GM12875 (cell line): Measurements from ENCODE around the gene HS3ST3A1.

Experiments used
- H3K4me3 ChIP-seq: one replicate; pipeline ENCODE4 v1.5.1; 2011; ENCODE audit warnings: low read depth, low read length, control low read depth
- TF ChIP-seq, protein P1 (sequence below): IDR thresholded peaks from 2 replicates; pipeline ENCODE4 v1.5.1; 2011; ENCODE audit warnings: low read depth, mild to moderate bottlenecking, control low read depth, inconsistent platforms, low read length, moderate library complexity, borderline replicate concordance; ENCODE audit not compliant: insufficient read depth

HS3ST3A1 gene

DNA sequence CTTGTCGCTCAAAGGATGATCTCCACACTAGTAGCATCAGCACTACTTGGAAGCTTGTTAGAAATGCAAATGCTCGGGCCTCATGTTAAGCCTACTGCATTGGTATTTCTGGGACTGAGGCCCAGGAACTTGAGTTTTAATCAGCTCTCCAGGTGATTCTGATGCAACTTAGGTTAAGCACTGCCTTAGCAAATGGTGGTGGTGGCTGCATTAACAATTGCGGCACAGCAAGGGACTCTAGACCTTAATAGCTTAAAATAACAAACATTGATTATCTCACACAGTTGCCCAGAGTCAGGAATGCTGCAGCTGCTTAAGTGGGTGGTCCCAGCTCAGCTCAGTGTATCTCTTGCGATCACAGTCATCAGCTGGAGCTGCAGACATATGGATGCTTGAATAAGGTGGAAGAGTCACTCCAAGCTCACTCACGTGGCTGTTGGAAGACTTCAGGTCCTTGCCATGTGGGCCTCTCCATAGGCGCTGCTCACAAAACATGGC lies 25.8 kb downstream of the HS3ST3A1 start:
- TF ChIP-seq, protein P1, sequence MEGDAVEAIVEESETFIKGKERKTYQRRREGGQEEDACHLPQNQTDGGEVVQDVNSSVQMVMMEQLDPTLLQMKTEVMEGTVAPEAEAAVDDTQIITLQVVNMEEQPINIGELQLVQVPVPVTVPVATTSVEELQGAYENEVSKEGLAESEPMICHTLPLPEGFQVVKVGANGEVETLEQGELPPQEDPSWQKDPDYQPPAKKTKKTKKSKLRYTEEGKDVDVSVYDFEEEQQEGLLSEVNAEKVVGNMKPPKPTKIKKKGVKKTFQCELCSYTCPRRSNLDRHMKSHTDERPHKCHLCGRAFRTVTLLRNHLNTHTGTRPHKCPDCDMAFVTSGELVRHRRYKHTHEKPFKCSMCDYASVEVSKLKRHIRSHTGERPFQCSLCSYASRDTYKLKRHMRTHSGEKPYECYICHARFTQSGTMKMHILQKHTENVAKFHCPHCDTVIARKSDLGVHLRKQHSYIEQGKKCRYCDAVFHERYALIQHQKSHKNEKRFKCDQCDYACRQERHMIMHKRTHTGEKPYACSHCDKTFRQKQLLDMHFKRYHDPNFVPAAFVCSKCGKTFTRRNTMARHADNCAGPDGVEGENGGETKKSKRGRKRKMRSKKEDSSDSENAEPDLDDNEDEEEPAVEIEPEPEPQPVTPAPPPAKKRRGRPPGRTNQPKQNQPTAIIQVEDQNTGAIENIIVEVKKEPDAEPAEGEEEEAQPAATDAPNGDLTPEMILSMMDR: no peak
- no peak overlapping the region for H3K4me3 ChIP-seq

DNA sequence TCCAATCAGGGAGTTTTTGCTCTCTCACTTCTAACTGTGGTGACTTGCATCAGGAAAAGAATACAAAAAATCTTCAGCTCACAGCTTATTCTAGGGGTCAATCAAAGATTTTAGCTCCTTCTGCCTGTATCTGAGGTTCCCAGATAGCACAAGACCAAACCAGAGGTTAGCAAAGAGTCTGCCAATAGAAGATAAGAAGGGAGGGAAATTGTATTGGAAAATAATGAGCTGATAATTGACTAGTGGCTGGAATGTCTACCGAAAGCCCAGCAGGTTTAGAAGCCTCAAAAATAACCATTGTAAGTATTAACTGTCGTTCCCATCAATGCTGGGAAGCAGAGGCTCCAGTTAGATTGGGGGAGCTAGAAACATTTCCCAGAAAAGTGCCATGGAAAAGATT lies 26.3 kb downstream of the HS3ST3A1 start:
- no peak overlapping the region for H3K4me3 ChIP-seq
- TF ChIP-seq, protein P1: no peak

DNA sequence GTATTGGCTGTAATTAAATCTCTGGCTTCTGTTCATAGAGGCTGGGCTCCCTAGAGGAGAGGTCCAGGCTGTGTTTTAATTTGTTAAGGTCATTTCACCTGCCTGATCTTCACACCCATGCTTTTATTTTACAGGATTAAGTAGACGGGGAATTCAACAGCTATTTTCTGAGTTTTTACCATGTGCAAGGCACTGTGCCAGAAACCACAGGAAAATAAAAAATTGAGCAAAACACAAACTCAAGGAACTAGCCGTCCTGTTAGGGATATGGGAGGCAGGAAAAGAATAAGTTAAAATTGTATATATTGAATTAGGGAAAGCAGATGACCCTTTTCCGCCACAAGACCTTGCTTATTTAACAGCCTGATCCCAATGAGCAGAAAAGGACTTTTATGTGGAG lies 29.1 kb downstream of the HS3ST3A1 start:
- TF ChIP-seq, protein P1: no peak
- H3K4me3 ChIP-seq: no peak overlapping the region

DNA sequence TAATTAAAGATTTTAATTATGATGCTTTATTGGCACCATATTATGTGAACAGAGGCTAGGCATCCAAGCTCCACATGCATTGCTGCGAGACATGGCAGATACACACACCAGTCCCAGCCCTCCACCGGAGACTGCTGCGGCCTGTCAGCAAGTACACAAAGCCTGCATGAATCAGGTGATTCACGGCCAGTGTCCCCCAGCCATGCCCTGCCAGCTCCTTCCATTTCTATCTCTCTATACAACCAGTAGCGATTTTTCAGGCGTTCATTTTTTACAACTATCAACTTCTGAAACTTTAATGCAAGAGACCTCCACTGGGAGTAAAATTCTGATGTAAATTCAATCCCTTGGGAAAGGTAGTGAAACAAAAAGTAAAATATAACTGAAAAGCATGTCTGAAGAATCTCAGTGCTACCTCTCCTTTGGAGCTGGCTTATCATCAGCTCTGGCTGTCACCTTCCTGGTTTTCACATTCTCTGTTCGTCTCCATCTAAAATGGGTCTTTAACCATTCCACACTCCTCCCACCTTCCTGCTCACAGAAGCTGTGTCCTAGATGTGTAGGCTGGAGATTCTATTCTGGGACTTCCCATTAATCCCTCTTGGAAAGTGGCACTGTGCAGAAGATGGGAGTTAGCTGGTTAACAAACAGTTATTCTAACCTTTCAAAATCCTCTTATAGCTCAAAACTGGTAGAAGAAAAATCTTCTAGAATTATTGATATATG lies 32.2 kb downstream of the HS3ST3A1 start:
- H3K4me3 ChIP-seq: no peak overlapping the region
- TF ChIP-seq, protein P1: no peak

DNA sequence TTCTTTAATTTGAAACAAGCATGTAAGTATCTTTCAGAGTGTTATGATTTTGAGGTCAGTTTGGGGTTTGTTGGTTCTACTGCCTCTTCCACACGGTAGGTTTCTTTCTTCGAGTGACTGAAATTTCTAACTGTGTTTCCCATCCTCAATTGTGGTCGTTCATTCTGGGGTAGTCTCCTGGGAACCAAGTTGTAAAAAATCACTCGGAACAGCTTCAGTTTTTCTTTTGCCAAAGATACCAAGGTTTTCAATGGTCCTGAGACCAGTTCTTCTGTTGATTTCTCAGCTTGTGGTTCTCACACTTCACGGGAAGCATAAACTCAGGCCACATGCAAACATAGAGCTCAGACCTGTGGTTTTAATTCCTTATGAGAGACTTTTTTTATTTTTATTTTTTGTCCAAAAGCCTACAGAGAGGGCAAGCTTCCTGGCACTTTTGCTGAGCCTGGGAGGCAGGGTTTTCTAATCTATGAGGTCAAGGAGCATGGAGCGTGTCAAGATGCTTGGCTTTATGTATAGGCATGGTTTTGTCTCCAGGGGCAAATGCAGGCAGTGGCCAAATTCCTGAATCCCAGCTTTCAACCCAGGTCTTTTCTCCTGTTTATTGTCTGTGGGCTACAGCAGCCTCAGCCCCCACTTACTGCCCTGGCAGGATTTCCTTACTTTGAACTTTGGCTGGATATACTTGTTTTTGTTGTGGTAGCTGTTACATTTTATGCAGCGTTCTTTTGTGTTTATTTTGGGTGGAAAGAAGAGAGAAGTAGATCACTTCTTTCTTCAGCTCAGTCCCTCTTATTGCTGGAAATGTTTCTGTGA lies 32.9 kb downstream of the HS3ST3A1 start:
- no peak overlapping the region for H3K4me3 ChIP-seq
- TF ChIP-seq, protein P1: no peak

DNA sequence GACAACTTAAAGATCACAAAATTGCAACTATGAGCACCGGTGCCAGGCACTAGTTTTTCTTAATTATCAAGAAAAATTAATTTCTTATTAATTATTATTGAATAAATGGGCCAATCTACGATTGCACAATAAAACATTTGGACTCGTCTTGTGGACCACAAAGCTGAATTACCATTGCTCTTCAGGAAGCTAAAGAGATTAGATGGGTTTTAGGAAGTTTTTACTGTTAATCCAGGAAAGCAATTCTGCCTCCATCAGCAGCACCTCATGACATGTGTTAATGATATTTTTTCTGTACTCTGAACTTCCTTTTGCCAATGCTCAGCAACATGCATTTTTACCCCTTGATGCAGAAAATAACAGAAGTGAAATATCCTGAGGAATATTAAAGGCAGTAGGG lies 37.9 kb downstream of the HS3ST3A1 start:
- H3K4me3 ChIP-seq: no peak overlapping the region
- TF ChIP-seq, protein P1: no peak
